H9 (cell line): ENCODE data around the gene PTPRN2. TPM values are rescaled to one million over a fixed set of nuclear protein-coding genes. Genes with fewer than 3 reads are reported as not detected.

Source experiments
- DNase-seq: peaks from one replicate; pipeline ENCODE4 v3.0.0-alpha.2; 2017
- H2AFZ ChIP-seq: one replicate; pipeline ENCODE4 v1.6.1; 2013; ENCODE audit warnings: mild to moderate bottlenecking, low read length, control low read depth, moderate library complexity
- H2AK5ac ChIP-seq: 2 replicates; pipeline ENCODE4 v1.6.1; 2013; ENCODE audit warnings: low read length, control low read depth, mixed read lengths; ENCODE audit not compliant: insufficient read length
- H2BK120ac ChIP-seq: one replicate; pipeline ENCODE4 v1.6.1; 2013; ENCODE audit warnings: low read depth, mild to moderate bottlenecking, low read length, control low read depth, inconsistent platforms; ENCODE audit not compliant: poor library complexity, severe bottlenecking
- H2BK12ac ChIP-seq: 2 replicates; pipeline ENCODE4 v1.6.1; 2013; ENCODE audit warnings: low read length, control low read depth, mixed read lengths, low read depth; ENCODE audit not compliant: insufficient read length
- H2BK15ac ChIP-seq: 2 replicates; pipeline ENCODE4 v1.6.1; 2013; ENCODE audit warnings: low read depth, low read length, control low read depth
- H2BK20ac ChIP-seq: one replicate; pipeline ENCODE4 v1.6.1; 2013; ENCODE audit warnings: low read depth, mild to moderate bottlenecking, low read length, control low read depth, inconsistent platforms; ENCODE audit not compliant: poor library complexity, severe bottlenecking
- H2BK5ac ChIP-seq: 2 replicates; pipeline ENCODE4 v1.6.1; 2013; ENCODE audit warnings: low read length, control low read depth, mixed read lengths; ENCODE audit not compliant: insufficient read length
- H3K14ac ChIP-seq: 2 replicates; pipeline ENCODE4 v1.6.1; 2013; ENCODE audit warnings: low read length, control low read depth; ENCODE audit not compliant: insufficient read depth
- H3K18ac ChIP-seq: 2 replicates; pipeline ENCODE4 v1.6.1; 2013; ENCODE audit warnings: low read depth, mild to moderate bottlenecking, mixed read lengths, low read length, control low read depth; ENCODE audit not compliant: insufficient read length
- H3K23ac ChIP-seq: 2 replicates; pipeline ENCODE4 v1.6.1; 2013; ENCODE audit warnings: low read length, control low read depth, mixed read lengths, low read depth; ENCODE audit not compliant: insufficient read length
- H3K23me2 ChIP-seq: 2 replicates; pipeline ENCODE4 v1.6.1; 2013; ENCODE audit warnings: low read depth, mild to moderate bottlenecking, mixed read lengths, low read length, control low read depth; ENCODE audit not compliant: insufficient read length, poor library complexity, severe bottlenecking
- H3K27ac ChIP-seq: 2 replicates; pipeline ENCODE4 v1.5.1; 2013; ENCODE audit warnings: low read length, control low read depth, mixed read lengths, low read depth; ENCODE audit not compliant: insufficient read length
- H3K27me3 ChIP-seq: 2 replicates; pipeline ENCODE4 v1.6.1; 2013; ENCODE audit warnings: low read length, control low read depth, inconsistent platforms; ENCODE audit not compliant: insufficient read depth
- H3K4ac ChIP-seq: 2 replicates; pipeline ENCODE4 v1.6.1; 2013; ENCODE audit warnings: low read depth, mild to moderate bottlenecking, control low read depth, inconsistent platforms, low read length, moderate library complexity
- H3K4me1 ChIP-seq: 2 replicates; pipeline ENCODE4 v1.6.1; 2013; ENCODE audit warnings: low read length, control low read depth, inconsistent platforms; ENCODE audit not compliant: insufficient read depth
- H3K4me2 ChIP-seq: 2 replicates; pipeline ENCODE4 v1.6.1; 2013; ENCODE audit warnings: low read length, control low read depth, mixed read lengths; ENCODE audit not compliant: insufficient read length, insufficient read depth
- H3K56ac ChIP-seq: 2 replicates; pipeline ENCODE4 v1.6.1; 2013; ENCODE audit warnings: low read depth, mild to moderate bottlenecking, mixed read lengths, low read length, control low read depth; ENCODE audit not compliant: insufficient read length
- H3K79me1 ChIP-seq: 2 replicates; pipeline ENCODE4 v1.6.1; 2013; ENCODE audit warnings: low read depth, mild to moderate bottlenecking, moderate library complexity, low read length, control low read depth, inconsistent platforms; ENCODE audit not compliant: insufficient read depth, poor library complexity, severe bottlenecking
- H3K79me2 ChIP-seq: 2 replicates; pipeline ENCODE4 v1.6.1; 2013; ENCODE audit warnings: low read length, control low read depth, inconsistent platforms; ENCODE audit not compliant: insufficient read depth
- H3K9ac ChIP-seq: 2 replicates; pipeline ENCODE4 v1.6.1; 2013; ENCODE audit warnings: low read length, control low read depth, mixed read lengths; ENCODE audit not compliant: insufficient read length; ENCODE audit errors: extremely low read depth
- H3K9me3 ChIP-seq: one replicate; pipeline ENCODE4 v1.6.1; 2013; ENCODE audit warnings: low read depth, low read length, inconsistent platforms; ENCODE audit not compliant: control insufficient read depth
- H3T11ph ChIP-seq: one replicate; pipeline ENCODE4 v1.6.1; 2013; ENCODE audit warnings: mild to moderate bottlenecking, low read length, control low read depth, inconsistent platforms
- H4K20me1 ChIP-seq: one replicate; pipeline ENCODE4 v1.6.1; 2013; ENCODE audit not compliant: control insufficient read depth, insufficient read length, insufficient read depth
- H4K5ac ChIP-seq: 2 replicates; pipeline ENCODE4 v1.6.1; 2013; ENCODE audit warnings: low read depth, mild to moderate bottlenecking, mixed read lengths, low read length, control low read depth; ENCODE audit not compliant: insufficient read length
- H4K8ac ChIP-seq: replicated peaks from 2 replicates; pipeline ENCODE4 v1.6.1; 2013; ENCODE audit warnings: low read length, control low read depth, mixed read lengths, low read depth; ENCODE audit not compliant: insufficient read length
- H4K91ac ChIP-seq: 2 replicates; pipeline ENCODE4 v1.6.1; 2013; ENCODE audit warnings: low read depth, mild to moderate bottlenecking, moderate library complexity, mixed read lengths, low read length, control low read depth; ENCODE audit not compliant: insufficient read length
- H3K27ac Mint-ChIP-seq, 3 experiments: 2 replicates in 2 of 3; 3 replicates in 1 of 3; pipeline ENCODE4 v1.8.0; 2020 to 2021; ENCODE audit warnings: mixed read lengths in 3 of 3, mild to moderate bottlenecking in 1 of 3, moderate library complexity in 1 of 3
- H3K27me3 Mint-ChIP-seq: 2 replicates; pipeline ENCODE4 v1.8.0; 2021; ENCODE audit warnings: low read depth, mild to moderate bottlenecking, moderate library complexity, mixed read lengths
- H3K36me3 Mint-ChIP-seq, 3 experiments: 2 replicates in 2 of 3; 3 replicates in 1 of 3; pipeline ENCODE4 v1.8.0; 2020 to 2021; ENCODE audit warnings: low read depth in 3 of 3, mixed read lengths in 3 of 3; ENCODE audit not compliant: insufficient read depth in 1 of 3
- H3K4me1 Mint-ChIP-seq, 2 experiments: 2 replicates each; pipeline ENCODE4 v1.8.0; 2020; ENCODE audit warnings: mixed read lengths in 2 of 2
- H3K4me3 Mint-ChIP-seq, 2 experiments: 2 replicates in 1 of 2; 3 replicates in 1 of 2; pipeline ENCODE4 v1.8.0; 2020 to 2021; ENCODE audit warnings: mild to moderate bottlenecking in 2 of 2, mixed read lengths in 2 of 2, moderate library complexity in 1 of 2
- H3K9me3 Mint-ChIP-seq, 2 experiments: 2 replicates in 1 of 2; 3 replicates in 1 of 2; pipeline ENCODE4 v1.8.0; 2020; ENCODE audit warnings: mild to moderate bottlenecking in 2 of 2, mixed read lengths in 2 of 2, moderate library complexity in 1 of 2
- WGBS: extraction: QIAGEN DNeasy Blood & Tissue Kit; methylation state at CpG from one replicate; pipeline ENCODE4 v1.1.7; 2013; ENCODE audit warnings: missing lambda C conversion rate, low lambda C conversion rate, mixed read lengths; ENCODE audit not compliant: insufficient read length; ENCODE audit errors: extremely low coverage; 5-methylcytosine and 5-hydroxymethylcytosine counted together
- total RNA-seq: library from RNA; stranded (reverse); gene quantifications from 2 replicates; pipeline ENCODE4 v1.2.1, GENCODE V29; 2021
- TF ChIP-seq, protein P1 (sequence below): fragments of 200-600 bp; sonication (generic); conservative IDR thresholded peaks from 3 replicates; pipeline ENCODE4 v1.8.0; 2021; ENCODE audit warnings: antibody characterized with exemption, mild to moderate bottlenecking

The PTPRN2 gene
- total RNA-seq, 1 experiment from 2014 or later, result 5.2 TPM

GRCh38 chr7:158252837-158253669 is 334.6 kb downstream of the PTPRN2 start:
- H3K27ac ChIP-seq, result no peak overlapping the region
- no peaks in the 10 kb centered on the region for H3K79me2 ChIP-seq
- H3K4me1 Mint-ChIP-seq, result peaks cover 4 to 11% of the 10 kb centered on the region in 2 experiments; a peak in 3 of 4 replicates
- H2AK5ac ChIP-seq, result no peak overlapping the region
- no peak overlapping the region for H2BK5ac ChIP-seq
- no peak overlapping the region for H3K56ac ChIP-seq
- no CpG with 5 or more reads among the region's 34 CpGs for WGBS
- TF ChIP-seq, protein P1, sequence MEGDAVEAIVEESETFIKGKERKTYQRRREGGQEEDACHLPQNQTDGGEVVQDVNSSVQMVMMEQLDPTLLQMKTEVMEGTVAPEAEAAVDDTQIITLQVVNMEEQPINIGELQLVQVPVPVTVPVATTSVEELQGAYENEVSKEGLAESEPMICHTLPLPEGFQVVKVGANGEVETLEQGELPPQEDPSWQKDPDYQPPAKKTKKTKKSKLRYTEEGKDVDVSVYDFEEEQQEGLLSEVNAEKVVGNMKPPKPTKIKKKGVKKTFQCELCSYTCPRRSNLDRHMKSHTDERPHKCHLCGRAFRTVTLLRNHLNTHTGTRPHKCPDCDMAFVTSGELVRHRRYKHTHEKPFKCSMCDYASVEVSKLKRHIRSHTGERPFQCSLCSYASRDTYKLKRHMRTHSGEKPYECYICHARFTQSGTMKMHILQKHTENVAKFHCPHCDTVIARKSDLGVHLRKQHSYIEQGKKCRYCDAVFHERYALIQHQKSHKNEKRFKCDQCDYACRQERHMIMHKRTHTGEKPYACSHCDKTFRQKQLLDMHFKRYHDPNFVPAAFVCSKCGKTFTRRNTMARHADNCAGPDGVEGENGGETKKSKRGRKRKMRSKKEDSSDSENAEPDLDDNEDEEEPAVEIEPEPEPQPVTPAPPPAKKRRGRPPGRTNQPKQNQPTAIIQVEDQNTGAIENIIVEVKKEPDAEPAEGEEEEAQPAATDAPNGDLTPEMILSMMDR, result no peak
- H4K8ac ChIP-seq, result no peak overlapping the region
- H3K4me3 Mint-ChIP-seq, result no peak overlapping the region
- no peak overlapping the region for H3T11ph ChIP-seq
- no peak overlapping the region for H3K4me2 ChIP-seq
- H4K91ac ChIP-seq, result no peak overlapping the region
- H2BK20ac ChIP-seq, result no peak overlapping the region
- no peak overlapping the region for H2BK120ac ChIP-seq
- no peak overlapping the region for H3K9ac ChIP-seq
- H3K14ac ChIP-seq, result no peak overlapping the region
- no peak overlapping the region for H3K4ac ChIP-seq
- H3K27me3 Mint-ChIP-seq, result no peaks in the 10 kb centered on the region; the same call in 1 of the 2 replicates
- no peak overlapping the region; a peak in 1 of 7 replicates for H3K27ac Mint-ChIP-seq
- no peak overlapping the region for H4K5ac ChIP-seq
- no peak overlapping the region for H3K18ac ChIP-seq
- no peaks in the 10 kb centered on the region for H3K23me2 ChIP-seq
- H2BK12ac ChIP-seq, result no peak overlapping the region
- H3K9me3 Mint-ChIP-seq, result no peaks in the 10 kb centered on the region
- no peak overlapping the region for H2BK15ac ChIP-seq
- H3K4me1 ChIP-seq, result no peaks in the 10 kb centered on the region
- H3K27me3 ChIP-seq, result no peaks in the 10 kb centered on the region
- H2AFZ ChIP-seq, result no peak overlapping the region
- H3K79me1 ChIP-seq, result no peaks in the 10 kb centered on the region
- no peaks in the 10 kb centered on the region for H4K20me1 ChIP-seq
- no peaks in the 10 kb centered on the region for H3K9me3 ChIP-seq
- no peak overlapping the region for H3K23ac ChIP-seq
- no peaks in the 10 kb centered on the region; a peak in 1 of 7 replicates for H3K36me3 Mint-ChIP-seq
- peak; percentile 23 for DNase-seq
